DOHH2 (cell line): ENCODE results near the gene IARS2.

Experiments used
- H3F3A ChIP-seq: fragments of 200-600 bp; sonication (generic), shearing (Covaris generic); 2 replicates; pipeline ENCODE4 v1.6.0; 2016; ENCODE audit warnings: antibody characterized with exemption, mild to moderate bottlenecking; ENCODE audit not compliant: control insufficient read depth, insufficient read depth
- H3K27ac ChIP-seq: fragments of 200-600 bp; sonication (generic); 2 replicates; pipeline ENCODE4 v1.5.1; 2014; ENCODE audit warnings: low read depth, mild to moderate bottlenecking, low read length, moderate library complexity
- H3K27me3 ChIP-seq: fragments of 200-600 bp; sonication (generic); 2 replicates; pipeline ENCODE4 v1.6.1; 2014; ENCODE audit warnings: mild to moderate bottlenecking, low read length, mixed read lengths; ENCODE audit not compliant: control insufficient read depth
- H3K36me3 ChIP-seq: fragments of 200-600 bp; sonication (generic); 2 replicates; pipeline ENCODE4 v1.6.1; 2014; ENCODE audit warnings: mild to moderate bottlenecking, low read length, moderate library complexity, mixed read lengths; ENCODE audit not compliant: control insufficient read depth
- H3K4me1 ChIP-seq: fragments of 200-600 bp; sonication (generic); 2 replicates; pipeline ENCODE4 v1.6.1; 2014; ENCODE audit warnings: mild to moderate bottlenecking, low read length, mixed read lengths; ENCODE audit not compliant: control insufficient read depth
- H3K4me2 ChIP-seq: fragments of 200-600 bp; sonication (generic); 2 replicates; pipeline ENCODE4 v1.6.0; 2014; ENCODE audit warnings: mild to moderate bottlenecking, low read length, moderate library complexity
- H3K4me3 ChIP-seq: fragments of 200-600 bp; sonication (generic); 2 replicates; pipeline ENCODE4 v1.5.1; 2014; ENCODE audit warnings: mild to moderate bottlenecking, low read length, mixed read lengths
- H3K79me2 ChIP-seq: fragments of 200-600 bp; sonication (generic); 2 replicates; pipeline ENCODE4 v1.6.1; 2014; ENCODE audit warnings: mild to moderate bottlenecking, low read length, mixed read lengths; ENCODE audit not compliant: control insufficient read depth
- H3K9me2 ChIP-seq: fragments of 200-600 bp; sonication (generic); replicated peaks from 2 replicates; pipeline ENCODE4 v1.6.1; 2014; ENCODE audit warnings: mild to moderate bottlenecking, low read length, mixed read lengths; ENCODE audit not compliant: control insufficient read depth
- H3K9me3 ChIP-seq: fragments of 200-600 bp; sonication (generic); 2 replicates; pipeline ENCODE4 v1.6.1; 2014; ENCODE audit warnings: antibody characterized with exemption, low read length, mixed read lengths; ENCODE audit not compliant: control insufficient read depth, insufficient read depth
- H4K20me1 ChIP-seq: fragments of 200-600 bp; sonication (generic); 2 replicates; pipeline ENCODE4 v1.6.0; 2014; ENCODE audit warnings: low read depth, mild to moderate bottlenecking, antibody characterized with exemption, low read length, moderate library complexity; ENCODE audit not compliant: control insufficient read depth, insufficient read depth
- CTCF ChIP-seq: fragments of 200-600 bp; sonication (generic); IDR thresholded peaks from one replicate; pipeline ENCODE4 v1.5.1; 2014; ENCODE audit warnings: antibody characterized with exemption, mild to moderate bottlenecking, low read depth, low read length; ENCODE audit not compliant: poor library complexity, severe bottlenecking
- EZH2phosphoT487 ChIP-seq: fragments of 200-600 bp; sonication (generic); IDR thresholded peaks from 2 replicates; pipeline ENCODE4 v1.6.1; 2017; ENCODE audit warnings: borderline replicate concordance, mild to moderate bottlenecking, antibody characterized with exemption, low read length, moderate library complexity, mixed read lengths

Gene IARS2

DNA sequence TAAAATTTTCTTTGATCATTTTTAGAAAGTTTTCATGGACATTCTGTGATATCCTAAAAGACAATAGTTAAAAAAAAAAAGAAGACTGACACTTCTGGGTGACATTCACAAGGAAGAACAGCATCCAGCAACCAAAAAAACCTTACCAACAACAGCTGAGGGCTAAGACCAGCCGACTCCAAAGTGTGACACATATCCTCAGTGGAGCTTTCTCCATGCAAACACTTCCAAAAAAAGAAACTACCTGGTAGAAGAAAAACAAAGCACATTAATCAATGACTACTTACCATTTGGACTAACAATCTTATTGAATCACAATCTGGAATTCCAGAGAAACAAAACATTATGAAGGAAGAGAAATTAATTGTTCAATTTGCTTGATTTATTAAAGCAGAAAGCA lies 88.2 kb downstream of the IARS2 start:
- Histone ChIP-seq H3F3A (no peaks in the 10 kb centered on the region), H4K20me1 (no peaks in the 10 kb centered on the region), H3K9me2 (no peaks in the 10 kb centered on the region), H3K4me1 (no peaks in the 10 kb centered on the region), H3K4me3 (no peak overlapping the region), H3K79me2 (no peaks in the 10 kb centered on the region), H3K27ac (no peak overlapping the region), H3K4me2 (no peak overlapping the region), H3K9me3 (no peaks in the 10 kb centered on the region), H3K36me3 (peaks cover 54% of the 10 kb centered on the region), H3K27me3 (no peaks in the 10 kb centered on the region)
- no peak for TF ChIP-seq CTCF
- TF ChIP-seq EZH2phosphoT487, result no peak

- Histone ChIP-seq H3K27me3 (no peaks in the 10 kb centered on the region), H3F3A (no peaks in the 10 kb centered on the region), H3K4me3 (no peak overlapping the region), H4K20me1 (no peaks in the 10 kb centered on the region), H3K9me3 (no peaks in the 10 kb centered on the region), H3K36me3 (peaks cover 56% of the 10 kb centered on the region), H3K27ac (no peak overlapping the region), H3K79me2 (no peaks in the 10 kb centered on the region), H3K4me1 (no peaks in the 10 kb centered on the region), H3K9me2 (no peaks in the 10 kb centered on the region), H3K4me2 (no peak overlapping the region)
- TF ChIP-seq EZH2phosphoT487 (no peak), CTCF (no peak)
These were observed 88.7 kb downstream of the IARS2 start for GRCh38 chr1:220182656-220183055.

DNA sequence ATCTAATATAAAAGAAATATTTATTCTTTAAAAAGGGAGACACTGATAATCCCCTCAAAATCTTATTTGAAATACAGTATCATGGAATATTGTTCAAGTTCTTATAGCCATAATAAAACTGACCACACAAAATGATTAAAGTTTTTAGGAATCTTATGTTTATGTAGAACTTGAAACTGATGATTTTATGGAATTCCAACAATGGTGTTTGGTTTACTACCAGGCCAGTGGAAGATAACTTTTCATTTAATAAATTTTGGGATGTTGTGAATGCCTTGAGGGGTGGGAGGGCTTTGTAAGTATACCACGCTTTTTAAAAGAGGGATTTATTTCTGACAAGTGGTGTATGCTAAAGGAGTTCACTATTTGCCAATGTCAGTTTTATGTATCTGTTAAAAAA lies 90.6 kb downstream of the IARS2 start:
- Histone ChIP-seq H3K36me3 (peaks cover 58% of the 10 kb centered on the region), H3K27ac (no peak overlapping the region)

More for the DNA sequence above, 90.6 kb downstream of the IARS2 start:
- H3K27me3 ChIP-seq, result no peaks in the 10 kb centered on the region
- no peak for TF ChIP-seq EZH2phosphoT487
- no peak for TF ChIP-seq CTCF
- no peaks in the 10 kb centered on the region for H3K9me2 ChIP-seq
- no peak overlapping the region for H3K4me2 ChIP-seq
- no peaks in the 10 kb centered on the region for H4K20me1 ChIP-seq
- no peaks in the 10 kb centered on the region for H3K79me2 ChIP-seq
- no peaks in the 10 kb centered on the region for H3K4me1 ChIP-seq
- no peaks in the 10 kb centered on the region for H3K9me3 ChIP-seq
- H3F3A ChIP-seq, result no peaks in the 10 kb centered on the region
- no peak overlapping the region for H3K4me3 ChIP-seq
